GM21515 (cell line): ENCODE results near the gene DPH7.
"Not testable (repeated sequence)": the region's sequence is repeated elsewhere in the genome, so short reads cannot be mapped to it uniquely, and the experiment has no call there.

Experiments
- ATAC-seq: cut with Tn5 transposase; IDR thresholded peaks from one replicate; pipeline ENCODE4 v1.9.1; 2021; ENCODE audit not compliant: unreplicated experiment

Gene DPH7

GRCh38 chr9:137550958-137551263, 27.8 kb downstream of the DPH7 start:
- ATAC-seq: not testable (repeated sequence)

GRCh38 chr9:137550231-137550621, 28.5 kb downstream of the DPH7 start, which contains the start of gene PNPLA7:
Gene PNPLA7, minus strand, starts transcription at chr9:137550402. Its CDS starts 205 bp downstream, at chr9:137550197.
- ATAC-seq: no peak

GRCh38 chr9:137547687-137548543, 30.8 kb downstream of the DPH7 start:
- no peak for ATAC-seq

- no peak for ATAC-seq
Measured at GRCh38 chr9:137545123-137545522, 33.6 kb downstream of the DPH7 start.

- no peak for ATAC-seq
Measured at GRCh38 chr9:137544176-137544760, 34.5 kb downstream of the DPH7 start.

GRCh38 chr9:137543237-137543963, 35.3 kb downstream of the DPH7 start:
- no peak for ATAC-seq

- ATAC-seq: no peak
Measured at GRCh38 chr9:137542486-137542885, 36.2 kb downstream of the DPH7 start.

- ATAC-seq: no peak
Measured at GRCh38 chr9:137540536-137540935, 38.2 kb downstream of the DPH7 start.

GRCh38 chr9:137538058-137538457, 40.7 kb downstream of the DPH7 start:
- no peak for ATAC-seq

GRCh38 chr9:137536594-137537131, 42.1 kb downstream of the DPH7 start:
- ATAC-seq: not testable (repeated sequence)

- ATAC-seq: no peak
Measured at GRCh38 chr9:137535120-137535428, 43.7 kb downstream of the DPH7 start.

GRCh38 chr9:137534256-137535119, 44.2 kb downstream of the DPH7 start:
- ATAC-seq: no peak

GRCh38 chr9:137532891-137533468, 45.7 kb downstream of the DPH7 start:
- not testable (repeated sequence) for ATAC-seq

- ATAC-seq: no peak
Measured at GRCh38 chr9:137531099-137531765, 47.5 kb downstream of the DPH7 start.

GRCh38 chr9:137530331-137530730, 48.4 kb downstream of the DPH7 start:
- no peak for ATAC-seq

- no peak for ATAC-seq
Measured at GRCh38 chr9:137524981-137525317, 53.8 kb downstream of the DPH7 start.

GRCh38 chr9:137524161-137524980, 54.4 kb downstream of the DPH7 start:
- no peak for ATAC-seq

GRCh38 chr9:137522746-137523455, 55.8 kb downstream of the DPH7 start:
- ATAC-seq: no peak
